Liver (tissue), 9 donors: ENCODE data around the gene ZNF579. TPM values are rescaled to one million over a fixed set of nuclear protein-coding genes. Genes with fewer than 3 reads are reported as not detected.

Source experiments
- DNase-seq: peaks from one replicate; pipeline ENCODE4 v3.0.0-alpha.2; 2017; ENCODE audit warnings: low spot score
- H3K27ac ChIP-seq, 2 donors: one replicate each; pipeline ENCODE4 v1.7.0; 2013; ENCODE audit warnings: inconsistent platforms in 2 of 2, low read length in 2 of 2, control low read depth in 1 of 2, low read depth in 1 of 2, mild to moderate bottlenecking in 1 of 2
- H3K27me3 ChIP-seq, 4 donors: one replicate each; pipeline versions ENCODE4 v1.6.1 to v1.7.0; 2013; ENCODE audit warnings: low read length in 3 of 4, inconsistent platforms in 1 of 4, mild to moderate bottlenecking in 1 of 4, moderate library complexity in 1 of 4; ENCODE audit not compliant: control insufficient read depth in 4 of 4, insufficient read depth in 4 of 4
- H3K36me3 ChIP-seq, 4 donors: one replicate each; pipeline versions ENCODE4 v1.6.1 to v1.7.0; 2013; ENCODE audit warnings: low read length in 3 of 4, mild to moderate bottlenecking in 3 of 4, low read depth in 1 of 4, moderate library complexity in 1 of 4; ENCODE audit not compliant: control insufficient read depth in 4 of 4, insufficient read depth in 3 of 4
- H3K4me1 ChIP-seq, 4 donors: one replicate each; pipeline versions ENCODE4 v1.6.1 to v1.7.0; 2013; ENCODE audit warnings: low read length in 3 of 4, mild to moderate bottlenecking in 3 of 4, moderate library complexity in 1 of 4; ENCODE audit not compliant: control insufficient read depth in 4 of 4, insufficient read depth in 4 of 4
- H3K4me3 ChIP-seq, 3 donors: one replicate each; pipeline versions ENCODE4 v1.6.1 to v1.7.0; 2013; ENCODE audit warnings: low read length in 3 of 3, control low read depth in 1 of 3, low read depth in 1 of 3, mild to moderate bottlenecking in 1 of 3
- H3K9ac ChIP-seq, 2 donors: one replicate each; pipeline ENCODE4 v1.7.0; 2013; ENCODE audit warnings: low read length in 2 of 2, mild to moderate bottlenecking in 2 of 2, moderate library complexity in 2 of 2, control low read depth in 1 of 2, low read depth in 1 of 2
- H3K9me3 ChIP-seq, 4 donors: one replicate each; pipeline versions ENCODE4 v1.6.1 to v1.7.0; 2013; ENCODE audit warnings: low read length in 3 of 4; ENCODE audit not compliant: control insufficient read depth in 4 of 4
- EGR1 ChIP-seq, 2 donors: IDR thresholded peaks; 2 replicates each; pipeline ENCODE4 v1.6.1; 2016 to 2018; ENCODE audit warnings: antibody characterized with exemption in 2 of 2, low read depth in 2 of 2
- FOXA1 ChIP-seq: IDR thresholded peaks from 2 replicates; pipeline ENCODE4 v1.6.1; 2016; ENCODE audit warnings: antibody characterized with exemption
- GABPA ChIP-seq, 2 donors: IDR thresholded peaks in 1 of 2; conservative IDR thresholded peaks in 1 of 2; 2 replicates each; pipeline ENCODE4 v1.6.1; 2016; ENCODE audit warnings: antibody characterized with exemption in 2 of 2, mild to moderate bottlenecking in 1 of 2, moderate library complexity in 1 of 2
- HNF4A ChIP-seq, 2 donors: conservative IDR thresholded peaks; 2 replicates each; pipeline ENCODE4 v1.6.1; 2016; ENCODE audit warnings: antibody characterized with exemption in 2 of 2, mild to moderate bottlenecking in 2 of 2
- HNF4G ChIP-seq: IDR thresholded peaks from 2 replicates; pipeline ENCODE4 v1.6.1; 2016; ENCODE audit warnings: antibody characterized with exemption
- MAX ChIP-seq: IDR thresholded peaks from 2 replicates; pipeline ENCODE4 v1.6.1; 2016; ENCODE audit warnings: antibody characterized with exemption
- NR2F2 ChIP-seq: IDR thresholded peaks from 2 replicates; pipeline ENCODE4 v1.6.1; 2016; ENCODE audit warnings: antibody characterized with exemption
- RAD21 ChIP-seq, 2 donors: IDR thresholded peaks; 2 replicates each; pipeline ENCODE4 v1.6.1; 2016; ENCODE audit warnings: antibody characterized with exemption in 2 of 2, mild to moderate bottlenecking in 2 of 2
- REST ChIP-seq: IDR thresholded peaks from 2 replicates; pipeline ENCODE4 v1.6.1; 2016; ENCODE audit warnings: antibody characterized with exemption, mild to moderate bottlenecking
- SP1 ChIP-seq: IDR thresholded peaks from 2 replicates; pipeline ENCODE4 v1.6.1; 2018; ENCODE audit warnings: antibody characterized with exemption, mild to moderate bottlenecking
- YY1 ChIP-seq: IDR thresholded peaks from 2 replicates; pipeline ENCODE4 v1.6.1; 2016; ENCODE audit warnings: antibody characterized with exemption, mild to moderate bottlenecking
- WGBS: extraction: QIAGEN DNeasy Blood & Tissue Kit; methylation state at CpG from one replicate; pipeline ENCODE4 v1.1.7; 2013; 5-methylcytosine and 5-hydroxymethylcytosine counted together
- polyA plus RNA-seq, 2 donors: library from polyadenylated mRNA; stranded (reverse) in 1 of 2; unstranded in 1 of 2; fragments of 200-250 nt in 1 of 2; fragments of >200 nt in 1 of 2; fragmentation: Nextera tagmentation in 1 of 2; extraction: Ambion mirVana in 1 of 2; gene quantifications; one replicate each; pipeline versions ENCODE4 v1.2.1 to v1.2.3, GENCODE V29; 2013 to 2015
- total RNA-seq, 2 donors: library from RNA; depleted of rRNA; stranded (reverse); fragments of >200 nt; gene quantifications; one replicate each; pipeline ENCODE4 v1.2.3, GENCODE V29; 2014
- TF ChIP-seq, protein P1 (sequence below): IDR thresholded peaks from 2 replicates; pipeline ENCODE4 v1.6.1; 2016; ENCODE audit warnings: antibody characterized with exemption
- TF ChIP-seq, protein P2 (sequence below): IDR thresholded peaks from 2 replicates; pipeline ENCODE4 v1.6.1; 2016; ENCODE audit warnings: antibody characterized with exemption
- donor health status: healthy.
- donor health status: healthy.
- donor health status: healthy.
- donor health status: healthy.
- donor health status: healthy.

Gene ZNF579
- total and polyA plus RNA-seq, 4 donors, result 0.92 to 3.3 (median 1.2) TPM

DNA sequence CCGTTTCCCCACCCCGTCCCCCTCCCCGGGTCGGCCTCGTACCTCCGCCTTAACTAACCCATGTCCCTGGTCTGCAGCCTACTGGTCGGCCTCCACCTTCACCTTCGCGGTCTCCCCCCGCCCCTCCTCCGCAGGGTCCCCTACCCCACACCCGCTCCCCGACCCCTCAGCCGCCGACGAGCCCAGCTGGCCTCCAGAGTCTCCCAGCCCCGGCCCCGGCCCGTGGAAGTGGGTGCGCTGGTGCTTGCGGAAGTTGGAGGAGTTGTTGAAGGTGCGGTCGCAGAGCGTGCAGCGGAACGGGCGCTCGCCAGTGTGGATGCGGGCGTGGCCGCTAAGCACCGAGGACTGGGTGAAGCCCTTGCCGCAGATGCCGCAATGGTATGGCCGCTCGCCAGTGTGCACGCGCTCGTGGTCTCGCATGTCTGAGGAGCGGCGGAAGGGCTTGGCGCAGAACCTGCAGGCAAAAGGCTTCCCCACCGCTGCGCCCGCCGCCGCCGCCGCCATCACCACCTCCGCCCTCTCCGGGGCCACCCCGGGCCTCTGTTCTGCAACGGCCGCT, 41.1 kb upstream of the ZNF579 start:
- WGBS, result 96% methylated on average over 55 of the region's 55 CpGs
- H3K27me3 ChIP-seq, result no peaks in the 10 kb centered on the region
- no peak for DNase-seq
- H3K27ac ChIP-seq, result no peak overlapping the region
- H3K36me3 ChIP-seq, result peaks cover 0 to 6% (median 4%) of the 10 kb centered on the region in 4 donors
- no peak overlapping the region for H3K9ac ChIP-seq
- no peaks in the 10 kb centered on the region for H3K9me3 ChIP-seq
- TF ChIP-seq YY1 (no peak), REST (no peak), FOXA1 (no peak)
- no peak overlapping the region for H3K4me3 ChIP-seq
- H3K4me1 ChIP-seq, result peaks cover 0 to 12% (median 7%) of the 10 kb centered on the region in 4 donors

GRCh38 chr19:55621205-55621672, 40.6 kb upstream of the ZNF579 start:
- TF ChIP-seq GABPA (IDR thresholded peaks at IDR 0.05 in 1 of 2, conservative IDR thresholded peaks at IDR 0.05 in 1 of 2) (no peak), EGR1 (IDR thresholded peaks at IDR 0.05; ENCODE audit: low read depth in 2 of 2) (no peak), NR2F2 (no peak), HNF4G (no peak), FOXA1 (no peak), MAX (no peak), HNF4A (conservative IDR thresholded peaks at IDR 0.05) (no peak)
- TF ChIP-seq, protein P1, sequence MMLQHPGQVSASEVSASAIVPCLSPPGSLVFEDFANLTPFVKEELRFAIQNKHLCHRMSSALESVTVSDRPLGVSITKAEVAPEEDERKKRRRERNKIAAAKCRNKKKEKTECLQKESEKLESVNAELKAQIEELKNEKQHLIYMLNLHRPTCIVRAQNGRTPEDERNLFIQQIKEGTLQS, result no peak
- 87% methylated on average over 9 of the region's 9 CpGs for WGBS
- H3K27ac ChIP-seq, result no peak overlapping the region

GRCh38 chr19:55620410-55621204, 40.0 kb upstream of the ZNF579 start:
- TF ChIP-seq GABPA (IDR thresholded peaks at IDR 0.05 in 1 of 2, conservative IDR thresholded peaks at IDR 0.05 in 1 of 2) (no peak), REST (no peak), RAD21 (IDR thresholded peaks at IDR 0.05) (no peak), YY1 (no peak), HNF4A (conservative IDR thresholded peaks at IDR 0.05) (no peak), SP1 (no peak), NR2F2 (no peak), EGR1 (IDR thresholded peaks at IDR 0.05; ENCODE audit: low read depth in 2 of 2) (no peak)
- TF ChIP-seq, protein P2, sequence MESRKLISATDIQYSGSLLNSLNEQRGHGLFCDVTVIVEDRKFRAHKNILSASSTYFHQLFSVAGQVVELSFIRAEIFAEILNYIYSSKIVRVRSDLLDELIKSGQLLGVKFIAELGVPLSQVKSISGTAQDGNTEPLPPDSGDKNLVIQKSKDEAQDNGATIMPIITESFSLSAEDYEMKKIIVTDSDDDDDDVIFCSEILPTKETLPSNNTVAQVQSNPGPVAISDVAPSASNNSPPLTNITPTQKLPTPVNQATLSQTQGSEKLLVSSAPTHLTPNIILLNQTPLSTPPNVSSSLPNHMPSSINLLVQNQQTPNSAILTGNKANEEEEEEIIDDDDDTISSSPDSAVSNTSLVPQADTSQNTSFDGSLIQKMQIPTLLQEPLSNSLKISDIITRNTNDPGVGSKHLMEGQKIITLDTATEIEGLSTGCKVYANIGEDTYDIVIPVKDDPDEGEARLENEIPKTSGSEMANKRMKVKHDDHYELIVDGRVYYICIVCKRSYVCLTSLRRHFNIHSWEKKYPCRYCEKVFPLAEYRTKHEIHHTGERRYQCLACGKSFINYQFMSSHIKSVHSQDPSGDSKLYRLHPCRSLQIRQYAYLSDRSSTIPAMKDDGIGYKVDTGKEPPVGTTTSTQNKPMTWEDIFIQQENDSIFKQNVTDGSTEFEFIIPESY, result no peak
- Histone ChIP-seq H3K4me3 (no peak overlapping the region), H3K27ac (no peak overlapping the region), H3K27me3 (no peaks in the 10 kb centered on the region), H3K4me1 (peaks cover 0 to 12% (median 7%) of the 10 kb centered on the region in 4 donors), H3K36me3 (peaks cover 0 to 14% (median 11%) of the 10 kb centered on the region in 4 donors), H3K9me3 (no peaks in the 10 kb centered on the region), H3K9ac (no peak overlapping the region)
- no peak for DNase-seq
- WGBS, result 92% methylated on average over 12 of the region's 12 CpGs

More at GRCh38 chr19:55621205-55621672, 40.6 kb upstream of the ZNF579 start:
- H3K9me3 ChIP-seq, result no peaks in the 10 kb centered on the region
- H3K9ac ChIP-seq, result no peak overlapping the region
- no peak overlapping the region for H3K4me3 ChIP-seq
- H3K27me3 ChIP-seq, result no peaks in the 10 kb centered on the region
- DNase-seq, result no peak
- H3K36me3 ChIP-seq, result peaks cover 0 to 10% (median 7%) of the 10 kb centered on the region in 4 donors
- H3K4me1 ChIP-seq, result peaks cover 0 to 12% (median 7%) of the 10 kb centered on the region in 4 donors
